Endometrial microvascular endothelial cells (primary cell): Measurements from ENCODE around the gene LARP7. TPM values are rescaled to one million over a fixed set of nuclear protein-coding genes. Genes with fewer than 3 reads are reported as not detected.
"Not testable (repeated sequence)": the region's sequence is repeated elsewhere in the genome, so short reads cannot be mapped to it uniquely, and the experiment has no call there.

Experiments
- in situ Hi-C: cut with HindIII; loops from 2 replicates; pipeline ENCODE4 v1.10.0; 2017; ENCODE audit warnings: low sequenced_read_pairs, low pct_unique_long_range_greater_than_20kb; ENCODE audit errors: inconsistent ontology term
- total RNA-seq: library from RNA; depleted of rRNA; stranded (reverse); fragments of >200 nt; gene quantifications from one replicate; pipeline ENCODE4 v1.2.3, GENCODE V29; 2015; ENCODE audit errors: inconsistent ontology term

The LARP7 gene
- total RNA-seq, 1 donor from 2014 or later, result 14.7 TPM

- in situ Hi-C loops, result loop anchor here (10.0 kb wide), 1 partner anchor 67 kb away; no protein-coding TSS in a partner anchor
Observed at GRCh38 chr4:112647785-112648184, 10.8 kb downstream of the LARP7 start.

- in situ Hi-C loops, result loop anchor here (10.0 kb wide), 1 partner anchor 66 kb away; no protein-coding TSS in a partner anchor
Observed at GRCh38 chr4:112648263-112649054, 11.5 kb downstream of the LARP7 start.

GRCh38 chr4:112649055-112649408 lies 12.1 kb downstream of the LARP7 start:
- in situ Hi-C loops, result loop anchor here (10.0 kb wide), 1 partner anchor 66 kb away; no protein-coding TSS in a partner anchor

DNA sequence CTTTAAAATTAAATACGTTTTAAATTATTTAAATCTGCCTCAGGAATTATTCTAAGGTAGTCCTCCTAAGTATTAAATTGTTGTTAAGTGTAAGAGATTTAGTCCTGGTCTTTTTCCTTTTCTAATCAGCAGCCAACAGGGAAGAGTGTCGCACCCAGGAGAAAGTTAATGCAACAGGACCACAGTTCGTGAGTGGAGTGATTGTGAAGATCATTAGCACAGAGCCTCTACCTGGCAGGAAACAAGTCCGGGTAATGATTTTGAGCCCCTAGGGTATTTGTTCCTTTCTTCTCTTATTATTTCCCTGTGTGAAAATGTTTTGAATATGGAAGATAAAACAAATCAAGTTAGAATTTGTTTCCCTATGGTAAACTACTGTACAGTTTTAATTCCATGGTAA lies 13.4 kb downstream of the LARP7 start:
- in situ Hi-C loops, result no loop called here

DNA sequence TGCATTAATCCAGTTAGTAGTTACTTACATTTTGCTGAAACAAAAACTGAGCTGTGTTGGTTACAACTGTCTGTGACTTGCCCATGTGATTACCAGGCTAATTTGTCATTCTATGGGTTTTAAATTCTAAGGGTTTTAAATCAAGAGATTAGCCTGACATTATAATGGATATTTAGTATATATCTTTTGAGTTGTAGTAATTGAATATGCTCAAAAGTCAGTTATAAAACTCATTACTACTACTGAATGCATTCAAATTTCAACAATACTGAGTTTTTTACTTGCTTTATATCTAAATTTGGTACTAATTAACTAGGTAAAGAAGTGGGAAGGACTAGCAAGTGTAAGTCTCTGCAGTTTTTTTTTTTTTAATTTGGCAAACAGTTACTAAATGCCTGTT lies 14.7 kb downstream of the LARP7 start:
- in situ Hi-C loops, result no loop called here

- in situ Hi-C loops, result no loop called here
Observed at GRCh38 chr4:112652216-112652615, 15.3 kb downstream of the LARP7 start.

DNA sequence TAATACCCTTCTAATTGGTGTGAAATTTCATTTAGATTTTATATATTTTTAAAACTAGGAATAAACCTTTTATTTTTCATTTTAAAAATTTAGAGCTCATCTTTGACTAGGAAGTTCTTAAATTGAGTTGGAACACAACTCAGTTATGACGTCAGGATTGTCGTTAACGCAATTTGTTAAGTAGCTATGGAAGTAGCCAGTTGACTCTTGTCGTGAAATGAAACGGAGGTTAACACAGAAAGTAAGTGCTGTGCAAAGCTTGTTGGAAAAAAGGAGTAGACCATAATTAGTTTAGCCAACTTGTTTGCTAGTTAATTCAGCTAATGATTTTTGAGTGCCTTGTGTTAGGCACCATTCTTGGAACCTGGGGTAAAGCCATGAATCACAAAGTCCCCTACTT lies 18.3 kb downstream of the LARP7 start:
- in situ Hi-C loops, result no loop called here

GRCh38 chr4:112656115-112656514 lies 19.2 kb downstream of the LARP7 start:
- in situ Hi-C loops, result not testable (repeated sequence)

DNA sequence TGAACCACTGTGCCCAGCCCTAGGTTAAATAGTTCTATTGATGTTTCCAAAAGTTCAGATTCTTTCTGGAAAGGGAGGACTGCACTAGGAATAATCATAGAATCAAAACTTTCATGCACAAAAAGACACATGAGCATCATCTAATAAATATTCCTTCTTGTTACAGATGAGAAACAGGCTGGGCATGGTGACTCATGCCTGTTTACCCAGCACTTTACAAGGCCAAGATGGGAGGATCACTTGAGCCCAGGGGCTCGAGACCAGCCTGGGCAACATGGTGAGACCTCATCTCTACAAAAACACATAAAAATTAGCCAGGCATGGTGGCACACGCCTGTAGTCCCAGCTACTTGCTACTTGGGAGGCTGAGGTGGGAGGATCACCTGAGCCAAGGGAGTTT lies 27.7 kb downstream of the LARP7 start:
- in situ Hi-C loops, result no loop called here

DNA sequence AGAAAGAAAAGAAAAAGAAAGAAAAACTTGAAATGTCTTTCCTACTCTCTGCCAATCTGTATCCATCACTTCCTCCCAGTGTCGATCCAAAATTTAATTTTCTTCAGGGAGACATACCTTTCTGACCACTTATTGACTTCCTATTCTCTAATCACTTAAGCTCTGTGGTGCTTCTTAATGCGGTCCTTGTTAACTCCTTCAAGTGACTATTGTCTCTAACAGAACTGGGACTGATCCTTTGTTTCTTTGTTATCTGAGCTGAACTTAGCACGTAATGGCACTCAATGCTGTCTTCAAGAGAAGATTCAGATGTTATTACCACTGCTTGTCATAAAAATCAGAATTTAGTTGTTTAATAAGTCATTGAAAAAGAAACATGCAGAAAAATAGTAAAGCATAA lies 31.2 kb downstream of the LARP7 start:
- in situ Hi-C loops, result no loop called here

DNA sequence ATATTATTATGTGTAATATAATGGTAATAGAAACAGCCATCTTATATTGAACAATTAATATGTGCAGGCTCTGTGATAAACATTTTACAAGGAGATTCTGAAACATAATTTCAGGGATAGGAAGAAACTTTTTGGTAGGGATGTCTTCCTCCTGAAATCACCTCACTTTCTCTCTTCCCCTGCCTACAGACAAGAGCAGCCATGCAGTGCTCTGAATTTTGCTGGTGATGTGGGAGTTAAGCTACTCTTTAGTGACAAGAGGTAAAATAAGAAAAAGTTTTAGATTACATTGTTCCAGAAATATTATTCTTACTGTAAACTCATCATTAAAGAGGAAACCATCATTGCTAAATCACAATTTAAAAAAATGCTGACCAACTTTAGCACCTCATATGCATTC lies 36.1 kb downstream of the LARP7 start:
- in situ Hi-C loops, result no loop called here

DNA sequence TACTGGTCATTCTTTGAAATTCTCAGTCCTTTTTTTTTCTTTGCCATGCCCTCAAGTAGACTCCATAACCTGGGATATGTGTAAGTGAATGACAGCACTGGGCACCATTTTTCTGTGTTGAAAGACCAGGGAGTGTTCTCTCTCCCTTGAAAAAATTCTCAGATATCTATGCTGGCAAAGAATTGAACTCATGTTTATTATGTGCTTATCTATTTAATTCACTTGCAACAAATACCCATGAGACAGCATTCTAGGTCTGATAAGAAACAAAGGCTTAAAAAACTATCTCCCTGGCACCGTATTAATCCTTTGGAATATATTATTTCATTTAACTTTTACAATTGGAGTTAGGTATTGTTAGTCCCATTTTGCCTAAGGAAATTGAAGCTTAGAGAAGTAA lies 36.7 kb downstream of the LARP7 start:
- in situ Hi-C loops, result no loop called here

GRCh38 chr4:112674376-112674775 lies 37.4 kb downstream of the LARP7 start:
- in situ Hi-C loops, result no loop called here

DNA sequence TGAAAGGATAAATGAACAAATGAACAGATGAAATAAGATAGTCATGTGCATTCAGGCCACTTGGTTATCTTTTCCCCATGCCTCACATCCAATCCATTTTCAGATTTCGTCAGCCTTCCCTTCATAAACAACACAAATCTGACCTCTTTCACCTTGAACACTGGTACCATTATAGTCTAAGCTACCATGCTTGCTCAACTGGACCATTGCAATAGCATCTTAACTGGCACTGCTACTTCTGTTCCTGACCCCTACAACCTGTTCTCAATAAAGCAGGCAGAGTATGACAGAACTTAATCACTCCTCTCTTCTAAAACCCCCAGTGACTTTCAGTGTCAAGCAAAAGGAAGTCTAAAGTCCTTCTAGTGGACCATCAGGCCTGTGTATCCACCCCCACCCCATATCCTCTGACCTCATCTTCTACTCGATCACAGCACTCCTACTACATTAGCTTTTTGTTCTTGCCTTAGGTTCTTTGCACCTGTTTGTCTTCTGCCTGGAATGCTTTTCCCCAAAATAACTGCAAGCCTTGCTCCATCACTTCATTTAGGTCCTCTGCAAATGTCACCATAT lies 40.7 kb downstream of the LARP7 start:
- in situ Hi-C loops, result no loop called here

DNA sequence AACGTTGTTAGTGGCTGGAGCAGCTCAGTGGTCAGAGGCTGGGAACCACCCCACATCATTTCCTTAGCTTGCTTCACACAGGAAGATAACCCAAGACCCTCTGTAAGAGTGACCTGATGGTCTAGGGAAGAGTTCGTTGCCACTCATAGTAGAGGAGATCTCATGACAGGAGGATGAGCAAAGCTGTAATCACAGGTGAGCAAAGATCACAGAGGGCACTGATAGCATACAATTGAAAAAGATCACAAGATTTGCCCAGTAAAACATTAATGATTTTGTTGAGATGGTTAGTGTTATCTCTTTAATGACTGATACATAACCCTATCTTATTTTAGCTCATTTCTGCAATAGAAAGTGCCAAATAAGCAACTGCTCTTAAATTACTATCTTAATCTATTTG lies 44.1 kb downstream of the LARP7 start:
- in situ Hi-C loops, result no loop called here

- in situ Hi-C loops, result no loop called here
Observed at GRCh38 chr4:112693507-112693906, 56.6 kb downstream of the LARP7 start.

DNA sequence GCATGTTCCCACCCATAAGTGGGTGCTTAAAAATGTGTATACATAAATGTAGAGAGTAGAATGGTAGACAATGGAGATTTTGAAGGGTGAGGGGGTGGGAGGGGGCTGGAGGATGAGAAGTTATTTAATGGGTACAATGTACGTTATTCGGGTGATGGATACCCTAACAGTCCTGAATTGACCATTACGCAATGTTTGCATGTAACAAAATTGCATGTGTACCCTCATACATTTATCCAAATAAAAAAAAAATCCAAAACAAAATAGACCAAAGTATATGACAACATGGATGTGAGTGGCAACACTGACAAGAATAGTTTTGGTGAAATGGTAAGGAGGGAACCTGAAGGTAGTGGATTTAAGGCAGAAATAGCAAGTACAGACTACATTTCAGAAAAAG lies 63.7 kb downstream of the LARP7 start:
- in situ Hi-C loops, result no loop called here

DNA sequence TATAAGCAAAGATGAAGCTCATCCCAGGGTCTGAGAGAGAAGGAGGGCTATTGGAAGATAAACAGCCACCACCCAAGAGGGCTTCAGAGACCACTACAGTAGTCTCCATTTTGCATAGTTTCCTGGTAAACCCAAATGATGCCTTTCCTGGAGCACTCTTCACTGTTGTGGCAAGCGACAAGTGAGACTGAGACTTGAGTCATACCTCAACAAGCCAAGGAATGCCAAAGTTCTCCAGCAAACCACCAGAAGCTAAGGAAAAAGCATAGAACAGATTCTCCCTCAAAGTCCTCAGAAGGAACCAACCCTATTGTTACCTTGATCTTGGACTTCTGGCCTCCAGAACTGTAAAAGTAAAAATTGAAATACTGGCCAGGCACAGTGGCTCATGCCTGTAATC lies 65.9 kb downstream of the LARP7 start:
- in situ Hi-C loops, result no loop called here

DNA sequence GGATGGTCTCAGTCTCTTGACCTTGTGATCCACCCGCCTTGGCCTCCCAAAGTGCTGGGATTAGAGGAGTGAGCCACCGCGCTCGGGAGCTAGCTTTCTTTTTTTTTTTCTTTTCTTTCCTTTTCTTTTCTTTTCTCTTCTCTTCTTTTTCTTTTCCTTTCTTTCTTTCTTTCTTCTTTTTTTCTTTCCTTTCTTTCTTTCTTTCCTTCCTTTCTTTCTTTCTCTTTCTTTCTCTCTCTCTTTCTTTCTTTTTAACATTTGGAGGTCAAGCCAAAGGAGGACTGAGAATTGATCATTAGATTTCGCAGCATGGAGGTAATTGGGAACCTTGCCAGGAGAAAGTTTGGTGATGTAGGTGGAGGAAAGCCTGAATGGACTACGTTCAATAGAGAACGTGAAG lies 67.4 kb downstream of the LARP7 start:
- in situ Hi-C loops, result no loop called here

GRCh38 chr4:112704991-112705845 lies 68.3 kb downstream of the LARP7 start:
- in situ Hi-C loops, result no loop called here
